Right ventricle myocardium inferior (tissue), 1 donor: Measurements from ENCODE around the gene CRK. TPM values are rescaled to one million over a fixed set of nuclear protein-coding genes. Genes with fewer than 3 reads are reported as not detected.
A peak's percentile ranks its signal among the peaks of the same experiment; 100 is the strongest.

Experiments used
- ATAC-seq: fragments of 200-7000 bp; cut with Tn5 transposase; one replicate; pipeline ENCODE4 v1.9.1; 2020; ENCODE audit warnings: mild to moderate bottlenecking, moderate library complexity
- DNase-seq: peaks from one replicate; pipeline ENCODE4 v3.0.0; 2021; ENCODE audit errors: missing footprints
- intact Hi-C: fragments of 100-400 bp; cut with DNase I; formaldehyde crosslinking; loops from one replicate; pipeline ENCODE4 v1.11.0; 2022
- total RNA-seq: library from RNA; stranded (reverse); fragmentation: NEBNext Ultra II Directional; extraction: Animal tissue kit (Norgen Biotek cat#: 25700); gene quantifications from one replicate; pipeline ENCODE4 v1.2.1, GENCODE V29; 2021
- donor health status: DM: no; HTN: yes; CAD: no; lungs with severe emphysema.

Gene CRK
- total RNA-seq, 1 donor from 2014 or later: 43.9 TPM

DNA sequence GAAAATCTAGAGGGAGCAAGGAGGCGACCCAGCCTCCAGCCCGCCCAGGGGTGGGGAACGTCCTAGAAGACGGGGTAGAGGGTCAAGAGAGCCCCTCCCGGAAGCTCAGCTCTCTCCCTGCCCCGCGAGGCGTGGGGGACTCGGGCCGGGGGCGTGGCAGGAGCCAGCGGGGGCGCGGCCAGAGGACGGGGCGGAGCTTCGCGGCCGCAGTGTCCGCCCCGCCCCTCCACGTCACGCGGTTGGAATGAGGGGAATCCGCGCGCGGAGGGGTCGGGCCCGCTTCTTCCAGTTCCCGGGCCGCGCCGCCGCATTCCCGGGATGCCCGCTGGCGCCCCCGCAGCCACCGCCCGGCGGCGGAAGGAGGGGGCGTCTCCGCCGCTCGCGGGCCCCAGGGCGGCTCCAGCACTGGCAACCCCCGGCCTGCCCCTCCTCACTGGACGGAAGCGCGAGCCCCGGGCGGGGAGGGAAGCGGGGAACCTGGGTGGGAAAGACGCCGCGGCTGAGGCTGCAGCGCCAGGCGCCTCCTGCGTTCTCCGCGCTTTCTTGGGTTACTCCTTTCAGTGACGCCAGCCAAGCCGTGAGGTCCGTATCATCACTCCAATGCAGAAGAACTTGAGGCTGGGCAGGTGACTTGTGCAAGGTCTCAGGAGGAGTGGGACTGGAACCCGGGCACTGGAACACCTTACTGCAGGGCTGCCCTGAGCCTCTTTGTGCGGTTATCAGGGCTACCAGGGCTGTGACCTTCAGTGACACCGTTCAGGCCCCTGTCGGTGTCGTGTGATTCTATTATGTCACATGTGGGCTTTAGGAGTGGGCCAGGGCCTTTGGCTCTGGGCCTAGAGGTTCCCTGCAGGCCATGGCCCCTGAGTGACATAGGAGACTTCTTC is 32.1 kb upstream of the CRK start:
- intact Hi-C loops: loop anchor here (2.0 kb wide), 1 partner anchor 31 kb away; the partner anchor contains the start of gene CRK
- DNase-seq (peak; percentile 95), ATAC-seq (peak; percentile 74)

DNA sequence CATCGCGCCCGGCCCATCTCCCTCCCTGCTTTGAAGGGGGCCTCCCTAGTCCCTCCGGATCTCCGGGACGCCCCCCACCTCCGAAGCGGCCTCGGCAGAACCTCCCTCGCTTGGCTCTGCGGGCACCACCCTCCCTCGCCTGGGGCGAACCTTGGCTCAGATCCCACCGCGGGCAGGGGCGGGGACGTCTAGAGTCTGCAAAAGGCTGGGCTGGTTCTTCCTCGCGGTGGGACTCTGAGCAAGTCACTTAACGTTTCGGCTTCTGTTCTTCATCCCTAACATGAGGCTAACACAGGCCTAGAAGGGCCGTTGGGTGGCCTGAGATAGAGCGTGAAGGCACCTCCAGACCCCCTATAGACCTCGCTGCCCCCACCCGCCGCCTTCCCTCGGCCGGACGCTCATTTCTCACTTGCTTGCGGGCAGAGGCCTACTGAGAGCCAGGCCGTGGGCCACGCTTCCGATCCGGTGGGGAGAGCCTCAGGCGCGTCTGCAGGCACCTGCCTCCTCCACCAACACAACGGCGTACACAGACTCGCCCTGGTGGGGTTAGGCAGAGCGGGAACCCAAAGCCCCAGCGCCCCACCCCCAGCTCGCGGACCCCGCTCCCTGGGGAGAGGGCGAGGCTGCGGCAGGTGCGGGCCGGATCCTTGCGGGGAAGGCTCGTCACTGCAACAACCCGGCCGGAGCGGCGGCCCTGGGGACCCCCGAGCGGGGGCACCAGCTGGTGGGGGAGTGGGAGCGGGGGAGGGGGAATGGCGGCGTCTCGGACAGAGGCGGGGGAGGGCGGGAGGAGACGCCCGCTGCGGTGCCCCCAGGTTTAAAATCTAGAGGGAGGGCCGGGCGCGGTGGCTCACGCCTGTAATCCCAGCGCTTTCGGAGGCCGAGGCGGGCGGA is 31.0 kb upstream of the CRK start:
- ATAC-seq (peak; percentile 20), DNase-seq (peak; percentile 82)
- intact Hi-C loops: loop anchor here (2.0 kb wide), 1 partner anchor 30 kb away; the partner anchor contains the start of gene CRK

- intact Hi-C loops: loop anchor here (2.0 kb wide), 1 partner anchor 29 kb away; the partner anchor contains the start of gene CRK
- DNase-seq (peak; percentile 89), ATAC-seq (peak; percentile 30)
These were observed 29.7 kb upstream of the CRK start for GRCh38 chr17:1485423-1486376.

GRCh38 chr17:1484676-1485422 is 28.8 kb upstream of the CRK start:
- no peak for ATAC-seq
- intact Hi-C loops: no loop called here
- DNase-seq: no peak

- ATAC-seq: no peak
- intact Hi-C loops: no loop called here
- DNase-seq: no peak
These were observed 28.1 kb upstream of the CRK start for GRCh38 chr17:1484060-1484535.

DNA sequence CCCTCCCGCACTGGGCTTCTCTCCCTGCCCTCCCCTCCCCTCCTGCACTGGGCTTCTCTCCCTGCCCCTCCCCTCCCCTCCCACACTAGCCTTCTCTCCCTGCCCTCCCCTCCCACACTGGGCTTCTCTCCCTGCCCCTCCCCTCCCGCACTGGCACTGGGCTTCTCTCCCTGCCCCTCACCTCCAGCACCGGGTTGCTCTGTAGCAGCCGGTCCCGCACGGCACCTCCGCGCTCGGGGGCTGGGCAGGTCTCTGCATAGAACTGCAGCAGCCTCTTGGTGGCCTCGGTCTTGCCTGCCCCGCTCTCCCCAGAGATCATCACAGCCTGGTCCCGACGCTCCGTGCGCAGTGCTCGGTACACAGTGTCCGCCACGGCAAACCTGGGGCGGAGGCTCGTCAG is 26.6 kb upstream of the CRK start:
- intact Hi-C loops: no loop called here
- no peak for DNase-seq
- ATAC-seq: no peak

- DNase-seq: no peak
- ATAC-seq: no peak
- intact Hi-C loops: no loop called here
These were observed 25.7 kb upstream of the CRK start for GRCh38 chr17:1481736-1482135.

DNA sequence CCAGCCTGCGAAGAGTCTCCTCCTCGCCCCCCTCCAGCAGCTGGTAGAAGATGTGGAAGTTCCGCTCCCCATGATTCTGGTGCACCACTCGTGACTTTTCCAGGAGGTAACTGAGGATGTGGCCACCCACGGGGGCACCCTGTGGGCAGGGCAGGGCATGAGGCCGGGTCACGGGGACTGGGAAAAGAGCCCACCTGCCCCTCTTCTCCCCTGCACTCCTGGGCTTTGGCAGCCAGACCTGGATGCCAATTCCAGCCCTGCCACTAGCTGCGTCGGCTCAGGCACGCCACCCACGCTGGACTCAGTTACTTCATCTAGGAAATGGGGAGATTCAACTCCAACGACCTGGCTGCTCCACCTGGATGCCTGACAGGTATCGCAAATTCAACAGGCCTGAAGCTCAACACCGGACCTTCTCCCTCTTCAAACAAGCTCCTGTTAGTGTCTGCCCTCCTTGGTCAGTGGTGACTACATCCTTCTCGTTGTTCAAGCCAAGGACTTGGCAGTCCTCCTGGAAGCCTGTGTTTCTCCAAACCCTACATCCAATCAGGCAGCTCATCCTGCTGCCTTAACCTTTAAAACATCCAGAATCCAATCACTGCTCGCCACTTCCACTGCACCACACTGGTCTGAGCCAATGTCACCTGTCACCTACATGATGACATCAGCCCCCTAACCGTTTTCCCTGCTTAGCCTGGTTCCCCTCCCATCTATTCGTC is 24.9 kb upstream of the CRK start:
- intact Hi-C loops: no loop called here

DNA sequence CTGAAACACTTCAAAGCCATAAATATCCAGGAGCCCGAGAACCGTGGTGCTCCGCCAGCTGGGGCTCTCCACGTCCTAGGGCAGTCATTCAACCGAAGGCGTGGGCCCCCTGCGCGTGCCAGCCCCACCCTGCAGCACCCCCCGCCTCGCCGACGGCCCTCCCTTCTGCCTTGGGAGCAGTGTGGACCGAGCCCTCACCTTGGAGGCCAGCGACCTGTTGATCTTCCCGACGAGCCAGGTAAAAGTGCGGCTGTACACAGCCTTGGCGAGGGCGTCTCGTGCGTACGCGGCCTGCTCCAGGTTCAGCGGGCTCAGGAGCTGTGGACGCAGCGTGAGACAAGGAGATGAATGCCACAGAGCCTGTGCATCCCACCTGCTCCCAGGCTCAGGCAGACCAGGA is 22.4 kb upstream of the CRK start:
- DNase-seq: no peak
- ATAC-seq: no peak
- intact Hi-C loops: no loop called here

More for the DNA sequence above, 24.9 kb upstream of the CRK start:
- no peak for ATAC-seq
- DNase-seq: no peak

GRCh38 chr17:1475321-1475854 is 19.4 kb upstream of the CRK start:
- DNase-seq: no peak
- intact Hi-C loops: no loop called here
- no peak for ATAC-seq

- no peak for ATAC-seq
- no peak for DNase-seq
- intact Hi-C loops: no loop called here
These were observed 18.6 kb upstream of the CRK start for GRCh38 chr17:1474402-1475189.

DNA sequence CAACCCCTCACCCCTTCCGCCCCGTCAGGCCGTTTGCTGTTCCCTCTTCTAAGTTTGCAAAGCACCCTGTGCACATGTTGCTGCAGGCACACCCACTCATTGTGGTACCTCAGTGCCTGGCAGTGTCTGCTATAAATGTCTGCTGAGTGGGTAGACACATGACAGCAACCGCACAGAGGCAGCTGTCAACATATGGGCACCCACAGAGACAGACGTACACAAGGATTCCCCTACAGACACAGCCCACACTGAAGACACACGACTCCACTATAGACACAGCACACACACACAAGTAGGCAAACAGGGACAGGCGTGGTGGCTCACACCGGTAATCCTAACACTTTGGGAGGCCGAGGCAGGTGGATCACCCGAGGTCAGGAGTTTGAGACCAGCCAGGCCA is 17.8 kb upstream of the CRK start:
- intact Hi-C loops: no loop called here
- DNase-seq (no peak), ATAC-seq (no peak)

GRCh38 chr17:1473170-1473569 is 17.1 kb upstream of the CRK start:
- intact Hi-C loops: no loop called here
- ATAC-seq (no peak), DNase-seq (no peak)

DNA sequence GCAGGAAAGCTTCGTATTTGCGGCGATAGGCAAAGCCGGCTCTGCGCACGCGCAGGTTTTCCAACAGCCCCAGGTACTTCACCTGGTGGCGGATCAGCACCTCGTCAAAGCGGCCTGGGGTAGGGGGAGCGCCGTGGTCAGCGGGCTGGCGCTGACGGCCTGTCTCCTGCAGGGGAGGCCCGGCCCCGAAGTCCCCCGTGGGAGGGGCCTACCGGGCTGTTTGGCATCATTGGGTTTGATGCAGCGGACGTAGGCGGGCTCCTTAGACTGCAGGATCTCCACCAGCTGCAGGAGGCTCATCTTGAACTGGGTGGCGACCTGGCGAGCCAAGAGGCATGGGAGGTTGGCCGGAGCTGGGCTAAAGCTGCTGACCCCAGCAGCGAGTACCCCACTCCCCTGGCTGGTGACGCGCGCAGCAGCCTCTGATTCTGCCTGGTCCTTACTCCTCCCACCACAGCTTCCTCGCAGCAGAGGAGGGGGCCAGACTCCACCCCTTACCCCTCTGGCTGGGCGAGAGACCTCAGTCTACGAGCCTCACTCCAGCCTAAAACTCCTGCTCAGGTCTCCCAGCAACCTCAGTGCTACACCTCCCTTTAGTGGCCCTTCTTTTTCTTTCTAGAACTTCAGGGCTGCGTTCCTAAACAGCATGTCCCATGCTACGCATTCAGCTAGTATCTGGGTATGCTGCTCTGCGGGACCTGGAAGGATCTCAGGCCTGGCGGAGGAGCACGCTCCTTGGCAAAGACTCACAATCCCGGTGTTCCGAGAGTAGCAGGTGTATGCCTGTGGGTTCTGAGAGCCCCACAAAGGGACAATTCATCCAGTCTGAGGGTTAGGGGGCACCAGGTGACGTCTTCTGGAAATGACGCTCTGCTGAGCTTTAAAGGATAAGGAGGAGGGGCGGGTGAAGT is 16.1 kb upstream of the CRK start:
- ATAC-seq: no peak
- DNase-seq: no peak
- intact Hi-C loops: no loop called here

- ATAC-seq (no peak), DNase-seq (no peak)
- intact Hi-C loops: no loop called here
These were observed 15.5 kb upstream of the CRK start for GRCh38 chr17:1471490-1471889.
